GM18861 (cell line): ENCODE data around the gene IL1RL1.

Experiments used
- ATAC-seq: cut with Tn5 transposase; IDR thresholded peaks from one replicate; pipeline ENCODE4 v1.9.1; 2021; ENCODE audit not compliant: unreplicated experiment

The IL1RL1 gene

DNA sequence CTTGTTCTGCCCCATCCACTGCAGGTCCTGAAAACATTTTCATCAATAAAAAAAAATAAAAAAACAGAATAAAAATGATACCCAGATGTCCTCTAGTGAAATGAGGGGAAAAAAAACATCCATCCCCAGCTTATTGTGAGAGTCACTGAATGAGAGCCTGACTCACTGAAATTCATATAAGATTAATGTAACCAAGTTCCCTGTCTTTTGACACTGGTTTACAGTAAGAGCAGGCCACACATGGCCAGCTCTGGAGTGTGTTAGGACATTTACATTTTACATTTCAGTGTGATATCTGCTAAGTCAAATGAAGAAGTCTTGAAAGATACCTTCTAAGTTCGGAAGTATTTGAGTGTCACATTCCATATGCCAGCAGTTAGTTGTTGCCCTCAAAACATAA, 23.1 kb downstream of the IL1RL1 start:
- ATAC-seq, result no peak

DNA sequence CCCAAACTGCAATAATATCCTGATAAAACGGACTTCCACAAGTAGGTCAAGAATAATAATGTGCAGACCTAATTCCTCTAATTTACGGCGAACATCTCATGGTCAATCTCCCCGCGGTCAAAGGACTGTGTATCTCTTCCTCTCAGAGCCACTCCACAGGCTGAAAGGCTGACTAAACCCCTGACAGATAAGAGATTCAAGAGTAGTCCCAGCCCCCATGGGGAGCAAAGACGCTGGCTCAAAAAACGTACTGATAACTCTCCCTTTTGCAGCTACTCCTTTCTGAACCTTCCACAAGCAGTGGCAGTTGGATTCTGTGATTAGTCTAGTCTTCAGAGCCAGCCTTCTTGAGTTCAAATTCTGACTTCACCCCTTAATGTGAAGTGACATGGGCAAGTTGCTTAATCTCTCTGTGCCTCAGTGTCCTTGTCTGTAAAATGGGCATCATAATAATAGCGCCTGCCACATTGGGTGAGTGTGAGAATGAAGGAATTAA, 24.6 kb downstream of the IL1RL1 start:
- no peak for ATAC-seq

DNA sequence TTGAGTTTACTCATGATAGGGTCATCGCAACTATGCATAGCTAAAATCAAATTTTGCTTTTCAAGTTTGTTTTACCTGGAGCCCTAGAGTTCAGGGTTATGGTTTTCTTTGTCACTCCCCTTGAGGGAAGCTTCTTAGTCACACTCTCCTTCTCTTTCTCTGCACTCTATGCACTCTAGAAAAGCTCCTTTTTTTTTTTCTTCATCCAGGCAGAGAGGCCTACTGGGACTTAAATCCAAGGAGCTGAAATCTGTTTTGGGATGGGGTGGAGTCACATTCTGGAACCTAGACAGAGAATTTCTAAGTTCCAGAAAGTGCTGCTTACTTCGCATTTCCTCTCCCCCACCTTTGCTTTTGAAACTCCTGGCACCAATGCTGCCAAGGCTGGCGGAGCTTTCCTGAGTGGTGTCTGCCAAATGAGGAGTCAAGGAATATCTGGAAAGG, 25.2 kb downstream of the IL1RL1 start:
- ATAC-seq, result no peak

DNA sequence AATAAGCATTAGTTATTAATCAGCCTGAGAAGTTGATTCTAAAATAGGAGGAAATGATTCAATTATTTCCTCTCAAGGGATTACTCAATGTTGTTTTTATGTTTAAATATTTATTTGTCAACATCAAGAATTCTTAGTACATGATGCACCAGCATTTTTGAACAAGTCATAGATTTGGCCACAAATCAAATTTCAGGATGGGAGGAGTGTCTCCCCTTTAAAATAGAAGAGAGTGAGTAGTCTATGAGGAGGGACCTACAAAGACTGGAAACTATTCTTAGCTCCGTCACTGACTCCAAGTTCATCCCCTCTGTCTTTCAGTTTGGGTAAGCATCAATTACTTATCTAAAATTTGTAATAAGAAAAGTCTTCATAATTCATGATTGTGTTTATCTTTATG, 25.6 kb downstream of the IL1RL1 start:
- no peak for ATAC-seq

DNA sequence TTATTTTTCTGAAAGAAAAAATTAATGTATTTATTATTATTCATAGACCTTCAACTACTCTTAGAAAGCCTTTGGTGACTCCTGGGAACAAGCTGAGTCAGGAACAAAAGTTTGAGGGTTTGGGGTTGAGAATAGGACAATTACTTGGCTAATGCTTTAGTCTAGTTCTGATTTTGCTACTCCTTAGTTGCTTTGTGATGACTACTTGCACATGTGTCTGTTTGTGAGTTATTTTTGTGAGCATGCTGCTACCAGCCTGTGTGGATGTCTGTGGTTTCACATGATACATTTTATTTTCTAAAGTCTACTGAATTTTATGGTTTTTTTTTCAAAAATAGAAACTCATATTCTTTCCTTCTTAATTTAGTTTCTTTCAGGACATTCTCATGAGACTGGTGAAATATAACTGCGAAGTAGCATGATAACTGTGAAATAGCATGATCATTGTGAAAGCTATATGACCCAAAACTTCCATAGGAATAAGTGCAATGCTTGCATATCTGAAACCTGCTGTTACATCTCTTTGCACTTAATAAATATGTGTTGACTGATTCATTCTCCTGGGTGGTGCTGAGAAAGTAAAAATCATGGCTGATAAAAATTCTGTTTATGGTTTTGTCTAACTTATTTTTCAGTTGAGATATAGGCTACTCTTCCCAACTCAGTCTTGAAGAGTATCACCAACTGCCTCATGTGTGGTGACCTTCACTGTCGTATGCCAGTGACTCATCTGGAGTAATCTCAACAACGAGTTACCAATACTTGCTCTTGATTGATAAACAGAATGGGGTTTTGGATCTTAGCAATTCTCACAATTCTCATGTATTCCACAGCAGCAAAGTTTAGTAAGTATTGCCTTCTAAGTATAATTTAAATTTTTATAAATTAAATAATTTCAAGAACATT, 26.4 kb downstream of the IL1RL1 start:
- ATAC-seq, result no peak

DNA sequence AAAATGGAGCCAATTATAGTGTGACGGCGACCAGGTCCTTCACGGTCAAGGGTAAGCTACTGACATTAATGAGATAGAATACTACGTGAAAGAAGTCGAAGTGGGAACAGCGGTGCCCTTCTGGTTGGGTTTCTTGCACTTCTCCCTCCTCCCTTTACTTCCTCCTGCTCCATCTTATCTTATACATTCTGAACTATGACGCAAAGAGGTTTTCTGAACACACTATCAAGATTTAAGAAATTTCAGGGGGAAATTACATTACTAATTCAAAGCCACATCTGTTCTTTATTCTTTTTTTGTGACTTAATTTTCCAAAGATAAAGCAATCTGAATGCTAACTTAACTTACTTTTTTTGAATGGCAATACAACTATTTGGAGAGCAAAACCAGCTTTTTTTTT, 29.4 kb downstream of the IL1RL1 start:
- no peak for ATAC-seq

DNA sequence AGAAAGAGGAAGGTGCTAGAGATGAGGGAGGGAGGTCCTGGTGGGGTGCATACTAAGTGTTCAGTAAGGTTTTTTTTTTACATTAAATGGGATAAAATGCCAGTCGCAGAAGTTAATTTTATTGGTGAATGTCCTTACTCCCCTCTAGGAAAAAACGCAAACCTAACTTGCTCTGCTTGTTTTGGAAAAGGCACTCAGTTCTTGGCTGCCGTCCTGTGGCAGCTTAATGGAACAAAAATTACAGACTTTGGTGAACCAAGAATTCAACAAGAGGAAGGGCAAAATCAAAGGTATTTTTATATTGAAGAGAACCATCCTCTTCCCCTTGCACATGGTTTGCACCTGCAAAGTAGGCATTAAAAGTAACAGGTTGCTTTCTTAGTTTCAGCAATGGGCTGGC, 31.5 kb downstream of the IL1RL1 start:
- no peak for ATAC-seq

DNA sequence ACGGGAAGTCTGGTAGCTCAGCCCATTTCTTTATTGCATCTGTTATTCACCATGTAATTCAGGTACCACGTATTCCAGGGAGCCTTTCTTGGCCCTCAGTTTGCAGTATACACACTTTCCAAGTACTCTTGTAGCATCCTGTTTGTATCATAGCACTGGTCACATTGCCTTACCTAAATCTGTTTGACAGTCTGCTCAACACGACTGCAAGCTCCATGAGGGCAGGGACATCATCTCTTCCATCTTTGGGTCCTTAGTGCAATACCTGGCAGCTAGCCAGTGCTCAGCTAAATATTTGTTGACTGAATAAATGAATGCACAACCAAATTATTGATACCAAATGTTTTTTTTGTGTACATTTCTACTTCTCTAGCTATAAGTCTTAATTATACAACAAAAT, 33.0 kb downstream of the IL1RL1 start:
- ATAC-seq, result no peak

DNA sequence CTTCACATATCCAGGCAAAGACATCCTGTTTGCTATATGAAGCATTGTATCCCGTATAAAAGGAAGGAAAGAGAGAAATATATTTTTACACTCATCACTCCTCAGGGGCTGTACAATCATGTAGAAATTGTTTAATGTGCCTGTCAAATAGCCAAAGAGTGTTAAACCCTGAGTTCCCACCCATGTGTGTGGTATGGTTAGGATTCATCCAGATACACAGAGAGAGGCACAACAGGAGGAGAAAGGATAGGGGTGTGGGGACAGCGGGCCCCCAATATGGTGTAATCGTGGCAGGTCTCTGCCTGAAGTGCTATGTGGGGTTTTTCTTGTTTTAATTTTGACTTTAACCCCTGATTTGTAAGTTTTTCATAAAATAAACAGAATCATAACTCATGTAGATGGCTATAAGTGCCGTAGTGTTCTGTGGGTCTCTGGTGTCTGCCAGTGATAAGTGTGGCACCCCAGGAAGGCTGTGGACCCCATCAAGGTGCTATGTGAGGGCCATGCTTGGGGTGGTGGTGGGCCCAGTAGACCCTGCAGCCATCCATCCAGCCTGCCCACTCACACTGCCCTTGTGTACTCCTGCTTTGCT, 34.1 kb downstream of the IL1RL1 start:
- no peak for ATAC-seq

DNA sequence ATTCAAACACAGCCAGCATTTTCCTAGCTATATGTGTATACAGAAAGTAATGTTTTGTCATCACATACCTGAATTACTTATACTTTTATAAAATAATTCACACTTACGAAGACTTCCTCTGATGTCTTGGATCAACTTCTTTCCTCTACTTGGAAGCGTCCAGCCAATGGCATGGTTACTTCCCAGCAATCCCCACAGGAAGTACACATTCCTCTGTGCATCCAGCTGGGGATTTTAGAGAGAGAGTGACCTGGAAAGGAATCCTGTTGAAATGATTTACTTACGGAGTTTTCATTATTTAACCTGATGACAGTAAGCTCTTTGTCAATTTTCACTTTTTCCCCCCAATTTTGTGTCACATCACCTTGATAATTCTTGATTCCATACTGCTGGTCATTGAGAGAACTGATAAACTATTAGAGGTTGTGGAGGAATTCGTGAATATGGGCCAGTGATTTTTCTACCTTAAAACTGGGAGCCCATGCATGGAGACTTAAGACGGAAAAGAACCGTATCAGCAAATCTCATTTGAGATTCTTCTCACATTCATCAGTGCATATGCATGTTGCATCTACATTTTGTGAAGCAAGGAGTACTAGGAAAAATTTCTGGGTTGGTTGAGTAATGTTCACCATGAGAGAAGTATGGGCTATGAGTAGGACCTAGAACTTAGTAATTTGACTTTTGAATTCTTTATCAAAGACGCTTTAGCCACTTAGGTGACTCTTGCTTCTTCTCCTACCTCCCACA, 35.2 kb downstream of the IL1RL1 start:
- no peak for ATAC-seq

DNA sequence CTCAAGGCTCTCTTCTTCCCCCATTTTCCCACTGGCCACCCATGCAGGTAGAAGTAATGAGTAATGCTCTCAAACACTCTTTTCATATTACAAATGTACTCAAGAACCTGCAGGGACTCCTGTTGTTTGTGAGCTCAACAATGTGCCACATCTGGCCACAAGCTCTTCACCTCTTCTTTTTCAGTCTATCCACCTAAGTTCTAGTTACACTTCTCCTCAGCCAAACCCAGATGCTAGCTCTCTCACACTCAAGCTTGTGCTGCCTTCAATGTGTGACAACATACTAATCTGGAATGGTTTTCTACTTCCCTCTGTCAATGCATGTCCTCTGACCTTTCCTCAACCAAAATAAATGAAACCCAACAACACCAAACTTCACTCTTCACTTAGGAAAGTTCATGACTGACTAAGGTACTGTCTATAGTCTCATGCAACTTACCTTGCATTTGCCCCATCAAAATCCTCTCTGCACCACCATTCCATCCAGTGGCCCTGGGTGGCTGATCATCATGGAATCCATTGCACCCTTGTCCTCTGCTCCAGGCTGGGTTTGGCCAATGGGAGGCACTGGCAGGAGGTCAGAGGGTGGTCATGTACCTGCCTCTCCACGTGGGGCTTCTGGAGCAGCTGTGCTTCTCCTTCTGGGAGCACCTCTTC, 38.9 kb downstream of the IL1RL1 start:
- no peak for ATAC-seq

DNA sequence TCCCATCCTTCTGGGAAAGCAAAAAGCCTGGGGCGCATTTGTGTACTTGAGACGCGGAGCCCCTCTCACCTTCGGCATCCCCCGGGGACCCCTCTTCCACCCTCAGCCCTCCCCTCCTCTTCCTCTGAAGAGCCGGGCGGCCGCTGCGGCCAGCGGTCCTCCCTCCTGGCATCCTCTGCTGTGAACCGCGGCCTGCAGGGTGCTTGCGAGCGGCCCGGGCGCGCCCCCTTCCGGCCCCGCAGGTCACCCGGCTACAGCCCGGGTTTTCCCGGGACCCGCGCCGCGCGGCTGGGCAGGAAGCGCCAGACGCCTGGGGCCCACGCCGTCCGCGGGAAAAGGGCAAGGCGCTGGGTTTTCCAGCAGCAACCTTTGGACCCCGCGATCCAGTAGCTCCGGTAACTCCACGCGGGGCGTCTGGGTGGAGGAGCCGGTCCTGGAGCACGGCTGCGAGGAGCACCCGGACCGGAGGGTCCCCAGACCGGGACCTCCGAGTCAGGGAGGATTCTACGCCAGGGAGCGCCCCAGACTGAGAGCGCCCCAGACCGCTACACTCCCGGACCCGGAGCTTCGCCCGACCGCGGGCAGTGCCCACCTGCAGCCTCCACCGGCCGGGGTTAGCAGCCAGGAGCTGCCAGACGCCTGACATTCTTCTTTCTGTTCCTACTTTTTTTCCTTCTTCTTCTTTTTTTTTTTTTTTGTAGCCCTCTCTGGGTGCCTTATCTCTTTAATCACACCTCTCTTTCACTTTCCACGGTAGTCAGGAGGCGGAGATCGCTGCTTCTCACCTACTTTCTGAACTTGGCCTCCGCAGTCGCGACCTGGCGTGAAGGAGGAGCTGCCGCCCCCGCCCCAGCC, 44.4 kb downstream of the IL1RL1 start, which contains the start of gene IL18R1:
Gene IL18R1, plus strand, starts transcription at position 271 of the 855 bp plus-strand sequence. CDS start 6,865 bp downstream, outside the sequence.
- peak; percentile 87 for ATAC-seq

DNA sequence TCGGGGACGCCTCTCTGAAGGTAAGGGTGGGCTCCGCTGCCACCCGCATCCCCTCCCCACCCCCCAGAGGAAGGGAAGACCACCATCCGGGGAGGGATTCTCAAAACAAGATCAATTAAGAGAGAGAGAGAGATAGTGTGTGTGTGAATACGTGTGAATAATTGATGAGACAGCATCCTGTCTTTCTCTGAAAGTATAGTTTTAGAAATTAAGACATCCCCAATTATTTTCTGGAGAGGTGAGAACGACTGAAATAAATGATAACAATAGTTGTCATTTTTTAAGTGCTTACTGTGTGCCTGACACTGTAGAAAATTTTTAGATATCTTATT, 45.0 kb downstream of the IL1RL1 start:
- ATAC-seq, result no peak

DNA sequence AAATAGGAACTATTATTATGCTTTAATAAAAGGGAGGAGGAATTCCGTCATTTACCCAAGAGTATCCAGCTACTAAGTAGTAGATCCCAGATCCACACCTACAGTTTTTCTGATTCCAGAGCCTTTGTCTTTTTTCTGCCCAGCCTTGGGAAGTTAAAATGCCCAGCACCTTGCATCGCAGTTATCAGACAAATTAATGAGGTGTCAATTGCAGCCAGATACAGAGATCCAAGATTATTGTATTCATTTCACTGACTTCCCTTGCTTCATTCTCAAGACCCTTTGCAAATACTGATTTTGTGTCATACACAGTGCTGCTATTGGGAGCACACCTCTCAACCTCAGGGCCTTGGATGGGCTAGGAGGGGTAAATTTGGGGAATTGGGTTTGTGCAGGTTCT, 45.4 kb downstream of the IL1RL1 start:
- no peak for ATAC-seq

DNA sequence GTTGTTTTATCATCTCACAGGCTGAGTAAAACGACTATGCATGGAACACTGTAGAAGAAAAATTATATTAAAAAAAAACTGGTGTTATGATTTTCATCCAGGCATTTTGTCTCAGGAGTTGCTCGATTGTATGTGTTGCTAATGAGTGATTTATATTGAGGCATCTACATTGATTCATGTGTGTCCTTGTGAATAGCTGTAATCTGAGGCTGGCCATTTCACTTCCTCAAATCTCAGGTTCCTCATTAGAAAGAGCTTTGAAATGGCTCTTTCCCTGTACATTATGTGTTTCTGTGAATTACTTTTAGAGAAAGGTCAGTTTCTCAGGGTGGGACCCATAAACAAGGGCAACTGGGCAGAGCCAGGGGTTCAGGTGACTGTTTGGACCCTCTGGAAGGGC, 46.6 kb downstream of the IL1RL1 start:
- no peak for ATAC-seq

DNA sequence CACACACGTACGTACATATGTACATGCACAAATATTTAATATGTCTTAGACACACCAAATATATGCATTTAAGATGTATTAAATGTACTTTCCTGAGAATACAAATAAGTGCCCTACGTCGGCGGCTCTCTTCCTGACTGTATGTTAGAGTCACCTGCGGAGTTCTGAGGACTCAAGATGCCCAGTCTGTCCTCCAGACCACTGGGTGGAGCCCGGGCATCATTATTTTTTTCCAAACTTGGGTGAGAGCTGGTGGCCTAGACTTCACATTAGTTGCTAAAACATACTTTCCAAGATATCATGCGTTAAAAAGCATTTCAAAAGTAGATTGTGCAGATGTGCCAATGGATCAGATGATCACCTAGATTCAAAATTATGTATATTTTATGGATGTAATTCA, 47.1 kb downstream of the IL1RL1 start:
- no peak for ATAC-seq

DNA sequence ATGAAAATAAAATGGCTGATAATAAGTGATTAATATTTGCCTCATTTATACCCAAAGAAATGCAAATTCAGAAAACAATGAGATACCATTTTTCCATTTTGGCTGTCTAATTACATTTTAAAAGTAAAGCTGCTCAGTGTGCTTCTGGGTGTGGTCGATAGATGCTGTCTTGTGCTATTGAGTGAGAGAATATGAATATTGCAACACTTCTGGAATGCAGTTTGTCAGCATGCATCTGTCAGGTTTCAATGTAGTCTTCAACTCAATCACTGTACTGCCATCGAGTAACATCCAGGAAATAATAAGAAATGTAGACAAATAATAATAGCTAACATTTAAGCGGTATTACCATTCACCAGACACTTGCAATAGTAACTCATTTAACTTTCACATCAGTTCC, 48.2 kb downstream of the IL1RL1 start:
- no peak for ATAC-seq

DNA sequence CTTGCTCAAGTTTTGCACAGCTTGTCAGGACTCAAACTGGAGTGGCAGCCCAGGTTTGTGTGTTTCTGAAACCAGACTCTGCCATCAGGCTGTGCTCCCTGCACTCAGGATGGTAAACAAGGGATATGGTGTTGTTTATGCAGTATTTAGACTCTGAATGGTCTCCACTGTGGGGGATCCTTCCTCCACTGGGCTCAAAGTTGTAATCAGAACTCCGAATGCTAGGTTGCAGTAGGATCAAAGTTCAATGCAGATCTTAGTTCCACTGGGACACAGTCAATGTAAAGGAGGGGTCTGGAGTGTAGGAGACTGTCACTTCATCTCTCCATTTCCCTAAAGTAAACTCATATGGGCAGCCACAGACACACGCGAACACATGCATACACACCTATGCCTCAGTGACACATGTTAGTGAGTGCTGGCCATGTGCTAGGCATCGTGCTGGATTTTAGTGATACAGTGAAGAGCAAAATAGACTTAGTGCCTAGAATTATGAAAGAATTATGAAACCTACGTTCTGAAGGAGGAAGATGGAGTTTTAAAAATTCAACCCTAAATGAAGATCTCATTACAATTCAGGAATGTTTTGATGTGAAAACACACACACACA, 50.4 kb downstream of the IL1RL1 start:
- no peak for ATAC-seq

DNA sequence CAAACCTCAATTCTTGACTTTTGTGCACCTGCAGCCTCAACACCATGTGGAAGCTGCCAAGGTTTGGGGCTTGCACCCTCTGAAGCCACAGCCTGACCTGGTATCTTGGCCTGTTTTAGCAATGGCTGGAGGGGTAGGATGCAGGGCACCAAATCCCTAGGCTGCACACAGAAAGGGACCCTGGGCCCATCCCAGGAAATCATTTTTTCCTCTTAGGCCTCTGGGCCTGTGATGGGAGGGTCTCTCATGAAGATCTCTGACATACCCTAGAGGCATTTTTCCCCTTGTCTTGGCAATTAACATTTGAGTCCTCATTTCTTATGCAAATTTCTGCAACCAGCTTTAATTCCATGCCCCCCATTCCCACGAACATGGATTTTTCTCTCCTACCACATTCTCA, 54.4 kb downstream of the IL1RL1 start:
- no peak for ATAC-seq
